Vagina (tissue), 2 donors: ENCODE data around the gene ITPR1.

Experiments
- CTCF ChIP-seq, 3 experiments: fragments of 450-650 bp in 2 of 3; fragments of 200-600 bp in 1 of 3; sonication (generic) in 1 of 3; IDR thresholded peaks; one replicate each; pipeline ENCODE4 v1.5.1; 2017 to 2019; ENCODE audit warnings: antibody characterized with exemption in 3 of 3, mild to moderate bottlenecking in 2 of 3, moderate library complexity in 2 of 3
- POLR2A ChIP-seq, 2 donors: fragments of 450-650 bp; IDR thresholded peaks; one replicate each; pipeline ENCODE4 v1.6.1; 2017; ENCODE audit warnings: antibody characterized with exemption in 2 of 2, mild to moderate bottlenecking in 2 of 2, moderate library complexity in 2 of 2
- POLR2AphosphoS5 ChIP-seq, 2 donors: sonication (generic); formaldehyde crosslinking; IDR thresholded peaks; one replicate each; pipeline ENCODE4 v1.9.0; 2017; ENCODE audit warnings: antibody characterized with exemption in 2 of 2, mild to moderate bottlenecking in 2 of 2, low read depth in 1 of 2; ENCODE audit not compliant: insufficient read depth in 1 of 2

- TF ChIP-seq CTCF (IDR thresholded peaks at IDR 0.05) (no peak), POLR2A (IDR thresholded peaks at IDR 0.05) (no peak), POLR2AphosphoS5 (IDR thresholded peaks at IDR 0.05; ENCODE audit: insufficient read depth in 1 of 2, low read depth in 1 of 2) (no peak)
Observed at GRCh38 chr3:4799266-4800256, 306.4 kb downstream of the ITPR1 start.
